K562 (cell line): Measurements from ENCODE around the gene GAB2. TPM values are rescaled to one million over a fixed set of nuclear protein-coding genes. Genes with fewer than 3 reads are reported as not detected.

Experiments used
- KDM5B ChIP-seq: fragments of 200-600 bp; sonication (generic); IDR thresholded peaks from 2 replicates; pipeline ENCODE4 v1.6.1; 2012; ENCODE audit warnings: low read depth, mild to moderate bottlenecking, moderate library complexity, low read length, control low read depth, inconsistent platforms; ENCODE audit not compliant: insufficient replicate concordance
- PYGO2 ChIP-seq: fragments of 450-650 bp; IDR thresholded peaks from 2 replicates; pipeline ENCODE4 v1.6.1; 2016; ENCODE audit warnings: mild to moderate bottlenecking, missing genetic modification characterization, moderate library complexity, missing compliant biosample characterization
- polyA plus RNA-seq, 8 experiments: library from polyadenylated mRNA; depleted of rRNA in 4 of 8; stranded (reverse) in 5 of 8; unstranded in 3 of 8; fragments of >200 nt; fragmentation: Nextera tagmentation in 2 of 8; fragmentation: Illumina TruSeq in 1 of 8; extraction: Ambion mirVana in 2 of 8; extraction: Trizol in 1 of 8; gene quantifications; 2 replicates each; pipeline versions ENCODE4 v1.2.1 to v1.2.3, GENCODE V29; 2011 to 2014; ENCODE audit warnings: inconsistent platforms in 1 of 8, missing spikeins in 1 of 8
- total RNA-seq, 7 experiments: library from RNA; depleted of rRNA in 6 of 7; stranded (reverse); fragments of >200 nt in 6 of 7; fragmentation: Illumina TruSeq in 2 of 7; extraction: Trizol in 2 of 7; gene quantifications; 2 replicates each; pipeline versions ENCODE4 v1.2.1 to v1.2.3, GENCODE V29; 2011 to 2021; ENCODE audit warnings: low replicate concordance in 1 of 7
- TF ChIP-seq, protein P1 (sequence below): fragments of 250-450 bp; sonication (Bioruptor Pico); IDR thresholded peaks from 2 replicates; pipeline ENCODE4 v1.4.0; 2020
- TF ChIP-seq, protein P2 (sequence below): fragments of 250-450 bp; sonication (Bioruptor Pico); IDR thresholded peaks from 2 replicates; pipeline ENCODE4 v1.4.0; 2020; ENCODE audit warnings: mild to moderate bottlenecking, moderate library complexity

The GAB2 gene
- total and polyA plus RNA-seq, 9 of the 15 experiments (the other 6 are each of a cell fraction or from before 2014, with no cell fraction given), result 2.3 to 35.2 (median 16.1) TPM

DNA sequence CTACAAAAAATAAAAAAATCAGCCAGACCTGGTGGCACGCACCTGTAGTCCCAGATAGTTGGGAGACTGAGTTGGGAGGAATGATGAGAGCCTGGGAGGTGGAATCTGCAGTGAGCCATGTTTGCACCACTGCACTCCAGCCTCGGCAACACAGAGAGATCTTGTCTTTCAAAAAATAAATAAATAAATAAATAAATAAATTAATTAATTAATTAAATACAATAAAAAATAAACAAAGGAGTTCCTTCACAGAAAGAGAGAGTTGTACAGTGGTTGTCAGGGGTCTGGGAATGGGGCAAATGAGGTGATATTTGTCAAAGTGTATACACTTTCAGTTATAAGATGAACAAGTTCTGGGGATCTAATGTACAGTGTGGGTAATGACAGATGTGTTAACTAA is 49.8 kb upstream of the GAB2 start (continued):
- no peak for TF ChIP-seq KDM5B
- TF ChIP-seq, protein P1, sequence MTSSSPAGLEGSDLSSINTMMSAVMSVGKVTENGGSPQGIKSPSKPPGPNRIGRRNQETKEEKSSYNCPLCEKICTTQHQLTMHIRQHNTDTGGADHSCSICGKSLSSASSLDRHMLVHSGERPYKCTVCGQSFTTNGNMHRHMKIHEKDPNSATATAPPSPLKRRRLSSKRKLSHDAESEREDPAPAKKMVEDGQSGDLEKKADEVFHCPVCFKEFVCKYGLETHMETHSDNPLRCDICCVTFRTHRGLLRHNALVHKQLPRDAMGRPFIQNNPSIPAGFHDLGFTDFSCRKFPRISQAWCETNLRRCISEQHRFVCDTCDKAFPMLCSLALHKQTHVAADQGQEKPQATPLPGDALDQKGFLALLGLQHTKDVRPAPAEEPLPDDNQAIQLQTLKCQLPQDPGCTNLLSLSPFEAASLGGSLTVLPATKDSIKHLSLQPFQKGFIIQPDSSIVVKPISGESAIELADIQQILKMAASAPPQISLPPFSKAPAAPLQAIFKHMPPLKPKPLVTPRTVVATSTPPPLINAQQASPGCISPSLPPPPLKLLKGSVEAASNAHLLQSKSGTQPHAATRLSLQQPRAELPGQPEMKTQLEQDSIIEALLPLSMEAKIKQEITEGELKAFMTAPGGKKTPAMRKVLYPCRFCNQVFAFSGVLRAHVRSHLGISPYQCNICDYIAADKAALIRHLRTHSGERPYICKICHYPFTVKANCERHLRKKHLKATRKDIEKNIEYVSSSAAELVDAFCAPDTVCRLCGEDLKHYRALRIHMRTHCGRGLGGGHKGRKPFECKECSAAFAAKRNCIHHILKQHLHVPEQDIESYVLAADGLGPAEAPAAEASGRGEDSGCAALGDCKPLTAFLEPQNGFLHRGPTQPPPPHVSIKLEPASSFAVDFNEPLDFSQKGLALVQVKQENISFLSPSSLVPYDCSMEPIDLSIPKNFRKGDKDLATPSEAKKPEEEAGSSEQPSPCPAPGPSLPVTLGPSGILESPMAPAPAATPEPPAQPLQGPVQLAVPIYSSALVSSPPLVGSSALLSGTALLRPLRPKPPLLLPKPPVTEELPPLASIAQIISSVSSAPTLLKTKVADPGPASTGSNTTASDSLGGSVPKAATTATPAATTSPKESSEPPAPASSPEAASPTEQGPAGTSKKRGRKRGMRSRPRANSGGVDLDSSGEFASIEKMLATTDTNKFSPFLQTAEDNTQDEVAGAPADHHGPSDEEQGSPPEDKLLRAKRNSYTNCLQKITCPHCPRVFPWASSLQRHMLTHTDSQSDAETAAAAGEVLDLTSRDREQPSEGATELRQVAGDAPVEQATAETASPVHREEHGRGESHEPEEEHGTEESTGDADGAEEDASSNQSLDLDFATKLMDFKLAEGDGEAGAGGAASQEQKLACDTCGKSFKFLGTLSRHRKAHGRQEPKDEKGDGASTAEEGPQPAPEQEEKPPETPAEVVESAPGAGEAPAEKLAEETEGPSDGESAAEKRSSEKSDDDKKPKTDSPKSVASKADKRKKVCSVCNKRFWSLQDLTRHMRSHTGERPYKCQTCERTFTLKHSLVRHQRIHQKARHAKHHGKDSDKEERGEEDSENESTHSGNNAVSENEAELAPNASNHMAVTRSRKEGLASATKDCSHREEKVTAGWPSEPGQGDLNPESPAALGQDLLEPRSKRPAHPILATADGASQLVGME (CRISPR knock-in tag), result no peak
- TF ChIP-seq PYGO2, result no peak
- TF ChIP-seq, protein P2, sequence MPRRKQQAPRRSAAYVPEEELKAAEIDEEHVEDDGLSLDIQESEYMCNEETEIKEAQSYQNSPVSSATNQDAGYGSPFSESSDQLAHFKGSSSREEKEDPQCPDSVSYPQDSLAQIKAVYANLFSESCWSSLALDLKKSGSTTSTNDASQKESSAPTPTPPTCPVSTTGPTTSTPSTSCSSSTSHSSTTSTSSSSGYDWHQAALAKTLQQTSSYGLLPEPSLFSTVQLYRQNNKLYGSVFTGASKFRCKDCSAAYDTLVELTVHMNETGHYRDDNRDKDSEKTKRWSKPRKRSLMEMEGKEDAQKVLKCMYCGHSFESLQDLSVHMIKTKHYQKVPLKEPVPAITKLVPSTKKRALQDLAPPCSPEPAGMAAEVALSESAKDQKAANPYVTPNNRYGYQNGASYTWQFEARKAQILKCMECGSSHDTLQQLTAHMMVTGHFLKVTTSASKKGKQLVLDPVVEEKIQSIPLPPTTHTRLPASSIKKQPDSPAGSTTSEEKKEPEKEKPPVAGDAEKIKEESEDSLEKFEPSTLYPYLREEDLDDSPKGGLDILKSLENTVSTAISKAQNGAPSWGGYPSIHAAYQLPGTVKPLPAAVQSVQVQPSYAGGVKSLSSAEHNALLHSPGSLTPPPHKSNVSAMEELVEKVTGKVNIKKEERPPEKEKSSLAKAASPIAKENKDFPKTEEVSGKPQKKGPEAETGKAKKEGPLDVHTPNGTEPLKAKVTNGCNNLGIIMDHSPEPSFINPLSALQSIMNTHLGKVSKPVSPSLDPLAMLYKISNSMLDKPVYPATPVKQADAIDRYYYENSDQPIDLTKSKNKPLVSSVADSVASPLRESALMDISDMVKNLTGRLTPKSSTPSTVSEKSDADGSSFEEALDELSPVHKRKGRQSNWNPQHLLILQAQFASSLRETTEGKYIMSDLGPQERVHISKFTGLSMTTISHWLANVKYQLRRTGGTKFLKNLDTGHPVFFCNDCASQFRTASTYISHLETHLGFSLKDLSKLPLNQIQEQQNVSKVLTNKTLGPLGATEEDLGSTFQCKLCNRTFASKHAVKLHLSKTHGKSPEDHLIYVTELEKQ (CRISPR knock-in tag), result no peak
